22Rv1 (cell line): ENCODE results near the gene NSUN7.

Experiments used
- H3K27ac ChIP-seq: fragments of 450-650 bp; 2 replicates; pipeline ENCODE4 v1.5.1; 2017
- CTCF ChIP-seq: fragments of 450-650 bp; IDR thresholded peaks from 2 replicates; pipeline ENCODE4 v1.5.1; 2017; ENCODE audit warnings: mild to moderate bottlenecking
- ZFX ChIP-seq: fragments of 450-650 bp; IDR thresholded peaks from 2 replicates; pipeline ENCODE4 v1.6.1; 2017; ENCODE audit warnings: antibody characterized with exemption, borderline replicate concordance

Gene NSUN7

GRCh38 chr4:40856840-40857362 lies 107.1 kb downstream of the NSUN7 start:
- H3K27ac ChIP-seq: no peak overlapping the region
- no peak for TF ChIP-seq CTCF
- TF ChIP-seq ZFX: no peak

GRCh38 chr4:40857956-40858355 lies 108.2 kb downstream of the NSUN7 start:
- no peak for TF ChIP-seq CTCF
- TF ChIP-seq ZFX: no peak
- no peak overlapping the region for H3K27ac ChIP-seq

GRCh38 chr4:40858962-40859361 lies 109.2 kb downstream of the NSUN7 start:
- TF ChIP-seq CTCF (no peak), ZFX (no peak)
- no peak overlapping the region for H3K27ac ChIP-seq
